SK-N-DZ (cell line): ENCODE results near the gene ITGB1.

ENCODE experiments used
- DNase-seq: peaks from one replicate; pipeline ENCODE4 v3.0.0-alpha.2; 2015; ENCODE audit warnings: low spot score

The ITGB1 gene

DNA sequence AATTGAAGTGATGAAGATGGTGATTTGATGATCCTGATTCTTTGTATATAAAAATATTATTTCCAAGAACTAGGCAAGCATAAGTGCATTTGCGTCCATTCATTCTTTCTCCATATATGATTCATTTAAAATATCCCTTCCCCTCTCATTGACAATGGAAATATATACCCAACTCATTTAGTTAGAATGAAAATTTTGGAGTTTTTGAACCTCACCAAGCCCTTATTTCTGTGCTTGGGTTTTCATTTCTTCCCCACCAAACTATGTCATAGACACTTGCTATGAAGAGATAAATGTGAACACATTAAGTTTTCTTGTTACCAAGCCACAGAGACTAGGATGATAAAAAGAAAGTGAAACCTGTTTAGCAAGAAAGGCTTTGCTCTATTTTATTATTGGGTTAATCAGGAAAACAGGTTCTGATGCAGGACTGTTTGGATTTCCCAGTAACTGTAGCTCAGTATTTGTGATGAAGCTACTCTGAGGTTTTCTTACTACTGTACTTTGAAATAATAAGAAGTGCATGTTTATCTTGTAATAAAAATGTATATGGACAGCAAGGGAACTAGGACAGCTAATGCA lies 68.3 kb downstream of the ITGB1 start:
- no peak for DNase-seq

DNA sequence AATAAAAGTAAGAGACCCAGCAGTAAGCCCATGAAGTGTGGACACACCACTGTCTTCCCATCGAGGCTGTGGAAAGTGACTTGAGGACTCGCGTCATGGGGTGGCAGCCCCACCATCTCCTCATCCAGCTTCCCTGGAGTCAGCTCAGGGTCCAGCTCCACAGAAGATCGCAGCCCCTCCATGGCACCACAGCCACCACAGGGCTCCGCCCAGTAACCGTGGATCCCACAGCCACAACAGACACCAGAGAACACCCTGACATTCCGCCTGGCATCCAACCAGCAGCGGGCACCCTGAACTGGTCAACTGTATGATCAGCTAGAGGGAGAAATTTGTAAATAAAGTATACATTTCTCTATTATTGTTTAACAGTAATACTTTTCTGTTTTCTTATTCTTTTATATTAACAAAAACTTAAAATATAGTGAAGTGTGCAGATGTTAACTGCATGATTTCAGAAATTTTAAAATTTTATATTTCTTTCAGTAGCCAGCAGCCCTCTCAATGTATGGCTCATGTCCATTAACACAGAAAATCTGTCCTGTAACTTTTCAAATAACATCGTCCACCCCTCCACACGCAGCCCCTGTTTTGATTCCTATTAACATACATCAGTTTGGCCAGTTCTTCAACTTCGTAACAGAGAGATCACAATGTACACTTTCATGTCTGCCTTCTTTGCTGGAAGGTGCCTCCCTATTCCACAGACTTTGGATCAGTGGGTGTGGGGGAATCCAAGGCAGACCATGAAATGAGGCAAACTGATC lies 69.7 kb downstream of the ITGB1 start:
- no peak for DNase-seq

DNA sequence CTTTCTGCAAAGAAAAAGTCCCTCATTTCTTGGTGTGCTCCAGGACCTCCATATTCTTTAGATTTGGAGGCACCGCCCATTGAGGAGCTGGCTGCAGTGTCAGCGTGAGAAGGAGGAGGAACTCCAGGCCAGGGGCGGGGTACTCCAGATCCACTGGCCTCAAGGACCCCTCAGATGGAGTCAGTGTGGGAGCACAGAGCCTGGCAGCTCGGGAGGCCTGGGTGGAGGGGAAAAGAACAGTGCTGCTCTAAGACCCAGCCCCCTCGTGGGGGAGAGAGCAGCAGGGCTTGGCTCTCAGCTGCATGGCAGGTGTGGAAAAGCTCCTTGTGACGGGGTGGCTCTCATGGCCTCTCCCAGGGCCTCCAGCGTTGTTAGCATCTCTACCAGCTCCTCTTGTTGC lies 70.5 kb downstream of the ITGB1 start:
- DNase-seq = no peak

DNA sequence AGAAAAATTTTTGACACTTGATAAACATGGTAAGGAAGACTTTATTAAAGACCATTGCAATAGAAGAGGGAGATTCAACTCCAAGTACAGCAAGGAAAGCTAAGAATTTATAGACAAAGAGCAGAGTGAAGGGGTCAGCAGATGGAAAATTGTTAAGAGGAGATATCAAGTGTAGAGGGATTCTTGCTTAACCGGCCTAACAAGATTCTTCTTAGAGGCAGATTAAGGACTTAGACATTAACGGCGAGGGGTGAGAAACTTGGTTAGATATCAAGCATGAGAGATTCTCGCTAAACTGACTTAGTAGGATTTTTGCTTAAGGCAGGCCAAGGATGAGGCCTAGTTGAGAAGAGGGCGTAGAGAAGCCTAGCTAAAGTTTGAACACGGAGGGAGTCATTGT lies 76.0 kb downstream of the ITGB1 start:
- no peak for DNase-seq

DNA sequence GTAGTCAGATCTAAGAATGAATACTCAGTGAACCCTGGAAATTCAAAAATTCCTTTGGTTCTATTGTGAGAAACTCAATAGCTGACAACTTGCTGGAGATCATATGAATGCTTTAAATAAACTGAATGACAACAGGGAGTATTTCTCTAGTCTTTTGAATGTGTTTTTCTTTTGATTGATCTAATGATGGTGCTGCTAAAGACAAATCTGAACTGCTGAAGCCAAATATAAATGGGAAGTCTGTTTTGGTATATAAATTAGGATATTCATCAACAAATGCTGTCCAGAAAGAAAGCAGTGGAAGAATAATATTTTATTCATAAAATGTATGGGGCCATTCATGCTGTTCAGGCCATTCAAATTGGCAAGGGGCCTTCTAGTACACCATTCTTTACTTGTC lies 79.4 kb downstream of the ITGB1 start:
- no peak for DNase-seq

DNA sequence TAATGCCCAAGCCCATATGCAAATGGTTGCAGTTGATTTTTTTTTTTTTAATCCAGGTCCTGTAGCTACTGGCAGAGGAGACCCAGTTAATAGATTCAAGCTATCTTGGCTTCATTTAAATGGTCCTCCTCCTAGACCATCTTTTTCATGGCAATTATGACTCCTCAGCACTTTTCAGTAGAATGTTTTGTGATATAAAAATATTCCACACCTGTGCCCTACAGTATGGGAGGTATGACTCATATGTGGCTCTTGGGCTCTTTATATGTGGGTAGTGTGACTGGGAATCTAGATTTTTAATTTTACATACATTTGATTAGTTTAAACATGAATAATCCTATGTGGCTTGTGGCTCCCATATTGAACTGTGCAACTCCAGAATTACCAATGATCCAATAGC lies 80.1 kb downstream of the ITGB1 start:
- DNase-seq = no peak

DNA sequence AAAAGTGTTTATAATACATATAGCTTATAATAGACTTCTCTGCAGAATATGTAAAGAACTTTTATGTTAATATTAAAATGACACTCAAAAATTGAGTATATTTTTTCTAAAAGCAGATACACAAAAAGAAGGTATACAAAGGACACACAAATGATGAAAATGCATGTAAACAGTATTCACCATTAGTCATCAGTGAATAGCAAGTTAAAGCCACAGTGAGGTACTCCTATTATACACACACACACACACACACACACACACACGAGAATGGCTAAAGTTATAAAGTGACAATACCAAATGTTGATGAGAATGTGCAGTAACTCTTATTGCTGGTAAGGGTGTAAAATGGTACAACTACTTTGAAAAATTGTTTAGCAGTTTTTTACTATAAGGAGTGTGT lies 92.9 kb downstream of the ITGB1 start:
- no peak for DNase-seq

DNA sequence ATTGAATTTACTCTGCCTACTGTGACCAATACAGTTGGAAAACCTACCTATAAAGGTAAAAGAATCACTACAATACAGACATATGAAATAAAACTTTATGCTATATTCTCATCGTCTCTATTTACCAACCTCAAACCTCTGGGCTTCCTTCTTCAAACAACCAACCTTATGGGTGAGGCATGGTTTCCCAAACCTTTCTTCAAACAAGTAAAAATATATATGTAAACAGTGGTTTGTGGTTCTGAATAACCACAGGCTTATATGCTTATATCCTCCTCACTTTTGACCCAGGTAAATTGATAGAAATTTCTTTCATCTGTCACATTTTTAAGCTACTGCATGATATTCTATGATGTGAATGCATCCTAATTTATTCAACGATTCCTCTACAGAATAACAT lies 103.6 kb downstream of the ITGB1 start:
- DNase-seq = no peak

DNA sequence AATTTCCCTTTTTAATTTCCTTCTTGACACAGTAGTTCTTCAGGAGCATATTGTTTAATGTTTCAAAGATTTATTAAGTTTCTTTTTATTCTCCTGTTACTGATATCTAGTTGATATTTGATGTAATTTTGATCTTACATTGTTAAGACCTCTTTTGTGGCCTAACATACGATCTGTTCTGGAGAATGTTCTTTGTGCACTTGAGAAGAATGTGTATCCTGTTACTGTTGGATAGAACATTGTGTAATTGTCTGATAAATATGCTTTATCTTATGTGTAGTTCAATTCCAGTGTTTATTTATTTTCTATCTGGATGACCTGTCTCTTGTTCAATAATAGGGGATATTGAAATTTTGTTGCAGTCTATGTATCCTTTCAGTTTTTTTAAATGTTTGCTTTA lies 106.7 kb downstream of the ITGB1 start:
- DNase-seq = no peak
